ENCODE results near the gene PCDH9. TPM values are rescaled to one million over a fixed set of nuclear protein-coding genes. Genes with fewer than 3 reads are reported as not detected.

Gene PCDH9
- total RNA-seq, 4 donors from 2014 or later, result 2.8 to 22.4 (median 12.9) TPM

DNA sequence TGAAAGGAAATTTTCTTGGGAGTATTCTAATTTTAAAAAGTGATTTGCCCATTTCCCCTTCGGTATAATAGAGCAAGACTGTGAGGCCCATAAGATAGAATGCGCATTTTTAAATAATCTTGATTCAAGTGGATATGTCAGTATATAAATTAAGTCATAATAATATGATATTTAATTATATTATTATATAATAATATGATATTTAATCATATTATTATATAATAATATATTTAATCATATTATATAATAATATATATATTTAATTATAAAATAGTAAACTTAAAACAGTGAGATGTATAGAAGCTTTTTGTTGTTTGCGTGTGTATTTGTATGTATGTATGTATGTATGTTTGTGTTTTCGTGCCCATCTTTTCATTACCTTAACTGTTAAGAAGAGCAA, 682.5 kb downstream of the PCDH9 start:
- 96 to 97% methylated on average over 4 of the region's 4 CpGs for WGBS, 2 donors
- TF ChIP-seq, protein P1, sequence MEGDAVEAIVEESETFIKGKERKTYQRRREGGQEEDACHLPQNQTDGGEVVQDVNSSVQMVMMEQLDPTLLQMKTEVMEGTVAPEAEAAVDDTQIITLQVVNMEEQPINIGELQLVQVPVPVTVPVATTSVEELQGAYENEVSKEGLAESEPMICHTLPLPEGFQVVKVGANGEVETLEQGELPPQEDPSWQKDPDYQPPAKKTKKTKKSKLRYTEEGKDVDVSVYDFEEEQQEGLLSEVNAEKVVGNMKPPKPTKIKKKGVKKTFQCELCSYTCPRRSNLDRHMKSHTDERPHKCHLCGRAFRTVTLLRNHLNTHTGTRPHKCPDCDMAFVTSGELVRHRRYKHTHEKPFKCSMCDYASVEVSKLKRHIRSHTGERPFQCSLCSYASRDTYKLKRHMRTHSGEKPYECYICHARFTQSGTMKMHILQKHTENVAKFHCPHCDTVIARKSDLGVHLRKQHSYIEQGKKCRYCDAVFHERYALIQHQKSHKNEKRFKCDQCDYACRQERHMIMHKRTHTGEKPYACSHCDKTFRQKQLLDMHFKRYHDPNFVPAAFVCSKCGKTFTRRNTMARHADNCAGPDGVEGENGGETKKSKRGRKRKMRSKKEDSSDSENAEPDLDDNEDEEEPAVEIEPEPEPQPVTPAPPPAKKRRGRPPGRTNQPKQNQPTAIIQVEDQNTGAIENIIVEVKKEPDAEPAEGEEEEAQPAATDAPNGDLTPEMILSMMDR (IDR thresholded peaks at IDR 0.05), result no peak
- no peak for TF ChIP-seq POLR2A (IDR thresholded peaks at IDR 0.05)
- intact Hi-C loops (cut with DNase I), result no loop called here
- H3K9me3 ChIP-seq, result no peaks in the 10 kb centered on the region
- no peak for DNase-seq
- H3K4me3 ChIP-seq (replicated peaks in 1 of 3), result no peak overlapping the region
- H3K4me1 ChIP-seq, result no peaks in the 10 kb centered on the region
- no peaks in the 10 kb centered on the region for H3K36me3 ChIP-seq
- no peak overlapping the region for H3K27ac ChIP-seq
- no peaks in the 10 kb centered on the region for H3K27me3 ChIP-seq

DNA sequence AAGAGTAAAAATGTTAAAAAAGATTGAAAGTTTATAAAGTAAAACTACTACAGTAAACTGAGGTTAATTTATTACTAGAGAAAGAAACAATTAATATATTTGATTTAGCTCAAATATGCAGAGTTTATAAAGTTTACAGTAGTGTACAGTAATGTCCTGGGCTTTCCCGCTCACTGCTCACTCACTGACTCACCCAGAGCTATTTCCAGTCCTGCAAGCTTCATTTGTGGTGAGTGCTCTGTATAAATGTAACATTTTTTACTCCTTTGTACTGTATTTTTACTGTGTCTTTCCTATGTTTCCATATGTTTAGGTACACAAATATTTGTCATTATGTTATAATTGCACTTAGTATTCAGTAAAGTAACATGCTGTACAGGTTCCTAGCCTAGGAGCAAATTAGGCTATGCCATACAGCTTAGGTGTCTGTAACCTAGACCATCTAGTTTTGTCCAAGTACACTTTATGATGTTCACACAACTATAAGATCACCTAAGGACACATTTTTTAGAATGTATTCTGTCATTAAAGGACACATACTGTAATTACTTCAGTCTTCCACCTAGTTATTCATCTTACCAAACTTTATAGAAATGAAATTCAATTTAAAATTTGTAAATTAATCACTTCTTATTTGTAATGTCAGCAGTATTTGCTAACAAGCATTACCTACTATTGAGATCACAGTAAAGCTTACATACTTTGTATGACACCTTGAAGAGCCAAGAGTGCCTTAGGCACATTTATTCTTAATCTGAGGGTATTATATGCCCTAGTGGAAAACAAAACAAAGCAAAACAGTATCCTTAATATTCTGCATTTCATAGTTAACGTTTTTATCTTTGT, 683.4 kb downstream of the PCDH9 start:
- no peak for TF ChIP-seq POLR2A (IDR thresholded peaks at IDR 0.05)
- TF ChIP-seq, protein P1 (IDR thresholded peaks at IDR 0.05), result no peak
- Histone ChIP-seq H3K36me3 (no peaks in the 10 kb centered on the region), H3K9me3 (no peaks in the 10 kb centered on the region), H3K27ac (no peak overlapping the region), H3K4me3 (replicated peaks in 1 of 3) (no peak overlapping the region), H3K4me1 (no peaks in the 10 kb centered on the region), H3K27me3 (no peaks in the 10 kb centered on the region)
- DNase-seq, result no peak
- 87% methylated on average over 2 of the region's 2 CpGs for WGBS, 2 donors
- intact Hi-C loops (cut with DNase I), result no loop called here

DNA sequence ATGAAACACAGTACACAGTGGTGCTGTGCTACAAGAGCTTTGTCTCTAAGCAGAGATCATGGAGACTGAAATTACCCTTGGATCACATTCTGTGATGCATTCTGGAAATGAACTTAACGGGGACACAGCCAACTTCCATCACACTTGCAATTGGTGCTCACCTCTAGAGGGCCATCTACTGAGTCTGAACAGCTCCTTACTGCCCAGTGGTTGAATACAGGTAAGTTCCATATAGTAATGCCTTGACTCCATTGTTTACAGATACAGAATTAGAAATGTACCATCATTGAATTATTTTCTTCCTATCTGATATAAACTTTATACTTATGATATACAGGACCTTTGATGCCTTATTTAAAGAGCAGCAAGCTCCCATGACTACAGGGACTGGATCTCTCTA, 686.4 kb downstream of the PCDH9 start:
- 65 to 70% methylated on average over 1 of the region's 1 CpG for WGBS, 2 donors
- TF ChIP-seq, protein P1 (IDR thresholded peaks at IDR 0.05), result no peak
- no peak for TF ChIP-seq POLR2A (IDR thresholded peaks at IDR 0.05)

DNA sequence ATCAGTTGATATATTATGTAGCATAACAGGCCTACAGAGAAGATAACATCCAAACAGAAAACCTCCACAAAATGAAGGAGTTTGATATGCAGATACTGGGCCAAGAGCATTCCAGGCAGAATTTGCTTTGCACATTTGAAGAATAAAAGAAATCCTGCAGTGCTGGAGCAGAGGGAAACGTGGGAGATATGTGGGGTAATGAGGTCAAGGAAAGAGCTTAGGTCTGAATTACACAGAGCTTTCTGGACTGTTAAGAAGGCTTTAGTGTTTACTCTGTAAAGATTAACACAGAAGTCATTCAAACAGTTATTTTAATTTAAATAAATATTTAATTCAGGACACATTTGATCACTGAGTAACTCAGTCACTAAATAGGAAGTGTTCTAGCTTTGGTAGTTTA, 692.7 kb downstream of the PCDH9 start:
- no peak for DNase-seq
- H3K27ac ChIP-seq, result no peak overlapping the region
- WGBS, 2 donors, result 49 to 52% methylated on average over 1 of the region's 1 CpG
- intact Hi-C loops (cut with DNase I), result no loop called here
- TF ChIP-seq, protein P1 (IDR thresholded peaks at IDR 0.05), result no peak
- TF ChIP-seq POLR2A (IDR thresholded peaks at IDR 0.05), result no peak
- no peaks in the 10 kb centered on the region for H3K27me3 ChIP-seq
- H3K4me3 ChIP-seq (replicated peaks in 1 of 3), result no peak overlapping the region
- H3K36me3 ChIP-seq, result no peaks in the 10 kb centered on the region
- no peaks in the 10 kb centered on the region for H3K9me3 ChIP-seq
- no peaks in the 10 kb centered on the region for H3K4me1 ChIP-seq

More for the DNA sequence above, 686.4 kb downstream of the PCDH9 start:
- Histone ChIP-seq H3K27me3 (no peaks in the 10 kb centered on the region), H3K4me3 (replicated peaks in 1 of 3) (no peak overlapping the region), H3K4me1 (no peaks in the 10 kb centered on the region), H3K36me3 (no peaks in the 10 kb centered on the region), H3K27ac (no peak overlapping the region), H3K9me3 (no peaks in the 10 kb centered on the region)
- no peak for DNase-seq
- intact Hi-C loops (cut with DNase I), result no loop called here

DNA sequence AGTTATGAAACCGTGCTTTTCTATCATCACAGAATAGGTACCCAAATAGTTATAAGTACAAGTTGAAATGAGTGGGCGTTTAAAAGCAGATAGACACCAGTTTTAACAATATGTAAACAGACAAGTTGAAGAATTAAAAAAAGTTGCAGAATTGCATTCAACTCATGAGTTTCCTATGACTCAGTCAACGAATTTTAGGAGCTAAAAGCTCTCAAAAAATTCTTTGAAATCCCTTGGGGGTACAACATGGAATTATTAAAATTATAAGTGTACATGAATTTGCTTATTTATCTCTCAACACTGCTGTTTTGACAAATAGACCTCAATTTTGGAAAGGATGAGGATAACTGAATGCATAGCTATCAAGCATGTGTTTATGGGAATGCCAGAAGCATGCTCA, 693.4 kb downstream of the PCDH9 start:
- Histone ChIP-seq H3K36me3 (no peaks in the 10 kb centered on the region), H3K27ac (no peak overlapping the region), H3K27me3 (no peaks in the 10 kb centered on the region), H3K4me1 (no peaks in the 10 kb centered on the region), H3K9me3 (no peaks in the 10 kb centered on the region), H3K4me3 (replicated peaks in 1 of 3) (no peak overlapping the region)
- intact Hi-C loops (cut with DNase I), result no loop called here
- 74 to 79% methylated on average over 3 of the region's 3 CpGs for WGBS, 2 donors
- no peak for TF ChIP-seq POLR2A (IDR thresholded peaks at IDR 0.05)
- TF ChIP-seq, protein P1 (IDR thresholded peaks at IDR 0.05), result no peak
- no peak for DNase-seq

Data from thyroid gland (tissue), 4 donors.